Activated T-cell treated with anti-CD3 and anti-CD28 coated beads, Interleukin-2, amount 50 U/mL, for 72 hours (primary cell): ENCODE data around the gene CPXM1. TPM values are rescaled to one million over a fixed set of nuclear protein-coding genes. Genes with fewer than 3 reads are reported as not detected.
A peak's percentile ranks its signal among the peaks of the same experiment; 100 is the strongest.

Source experiments
- ATAC-seq, 2 donors: fragments of 150-1000 bp; cut with Tn5 transposase; replicated peaks in 1 of 2; 2 replicates each; pipeline ENCODE4 v1.10.0; 2021; ENCODE audit warnings: moderate library complexity in 2 of 2, mild to moderate bottlenecking in 1 of 2
- DNase-seq, 2 donors: peaks; one replicate each; pipeline ENCODE4 v3.0.0; 2021 to 2022; ENCODE audit warnings: mixed read lengths in 1 of 2
- H3K27ac Mint-ChIP-seq: one replicate; pipeline ENCODE4 v1.8.0; 2022; ENCODE audit warnings: mild to moderate bottlenecking, moderate library complexity, mixed read lengths
- H3K27me3 Mint-ChIP-seq: one replicate; pipeline ENCODE4 v1.8.0; 2022; ENCODE audit warnings: low read depth, mixed read lengths
- H3K36me3 Mint-ChIP-seq, 2 donors: one replicate each; pipeline ENCODE4 v1.8.0; 2022; ENCODE audit warnings: mixed read lengths in 2 of 2, mild to moderate bottlenecking in 1 of 2; ENCODE audit not compliant: insufficient read depth in 2 of 2
- H3K4me1 Mint-ChIP-seq: one replicate; pipeline ENCODE4 v1.8.0; 2022; ENCODE audit warnings: low read depth, mixed read lengths
- H3K4me3 Mint-ChIP-seq, 2 donors: one replicate each; pipeline ENCODE4 v1.8.0; 2022; ENCODE audit warnings: mild to moderate bottlenecking in 2 of 2, mixed read lengths in 2 of 2, moderate library complexity in 2 of 2
- H3K9me3 Mint-ChIP-seq, 2 donors: one replicate each; pipeline ENCODE4 v1.8.0; 2022; ENCODE audit warnings: mixed read lengths in 2 of 2
- total RNA-seq, 2 donors: library from RNA; stranded (reverse); gene quantifications; one replicate each; pipeline ENCODE4 v1.2.3, GENCODE V29; 2022

Gene CPXM1
- total RNA-seq, 2 donors from 2014 or later: 4.0 to 4.4 TPM

DNA sequence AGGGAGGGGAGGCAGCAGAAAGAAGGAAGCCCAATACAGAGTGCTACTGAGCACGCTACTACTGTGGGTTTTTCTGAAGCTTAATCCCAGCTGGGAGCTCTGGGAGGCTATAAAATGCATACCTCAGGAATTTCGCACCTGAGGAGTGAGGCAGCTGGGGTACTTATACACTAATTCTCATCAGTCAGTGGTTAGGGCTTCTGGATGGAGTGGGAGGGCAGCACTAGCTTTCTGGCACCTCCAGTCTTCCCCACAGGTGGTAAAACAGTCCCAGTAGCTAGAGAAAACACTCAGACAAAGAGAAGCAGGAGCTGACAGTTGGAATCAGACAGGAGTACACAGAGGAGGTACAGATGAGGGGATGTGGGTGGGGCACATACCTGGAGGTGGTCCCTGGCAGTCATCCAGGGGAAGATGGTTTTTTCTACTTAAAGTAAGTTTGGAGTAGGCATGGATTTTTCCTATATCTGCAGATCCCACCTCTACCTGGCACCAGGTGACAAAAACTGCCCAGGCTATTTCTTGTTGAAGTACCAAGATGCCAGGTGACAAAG, 37.8 kb downstream of the CPXM1 start:
- no peaks in the 10 kb centered on the region for H3K9me3 Mint-ChIP-seq
- H3K4me3 Mint-ChIP-seq: no peak overlapping the region
- peaks cover 14% of the 10 kb centered on the region for H3K27me3 Mint-ChIP-seq

DNA sequence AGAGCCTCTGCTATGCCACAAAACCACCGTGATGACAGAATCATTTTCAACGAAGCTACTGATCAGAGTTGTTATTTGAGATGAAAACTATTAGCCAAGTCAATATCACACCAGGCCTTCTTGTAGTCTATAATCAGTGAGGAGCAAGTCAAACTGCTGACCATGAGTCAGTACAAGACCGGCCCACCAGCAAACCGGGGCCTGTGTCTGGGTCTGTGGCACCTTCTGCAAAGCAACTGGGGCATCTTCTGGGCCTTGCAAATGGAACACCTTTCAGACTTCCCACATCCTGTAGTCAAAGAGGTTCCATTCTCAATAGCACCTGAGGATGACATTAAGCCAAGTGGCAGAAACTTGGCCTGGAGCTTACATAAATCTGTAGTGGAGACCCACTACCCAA, 38.5 kb downstream of the CPXM1 start:
- H3K27ac Mint-ChIP-seq: no peak overlapping the region
- H3K4me3 Mint-ChIP-seq: no peak overlapping the region
- ATAC-seq: no peak
- H3K36me3 Mint-ChIP-seq: no peaks in the 10 kb centered on the region
- H3K27me3 Mint-ChIP-seq: peaks cover 8% of the 10 kb centered on the region
- H3K9me3 Mint-ChIP-seq: no peaks in the 10 kb centered on the region
- H3K4me1 Mint-ChIP-seq: no peaks in the 10 kb centered on the region
- no peak for DNase-seq

More for the DNA sequence above, 37.8 kb downstream of the CPXM1 start:
- ATAC-seq (no peak), DNase-seq (no peak)
- no peaks in the 10 kb centered on the region for H3K36me3 Mint-ChIP-seq
- no peak overlapping the region for H3K27ac Mint-ChIP-seq
- no peaks in the 10 kb centered on the region for H3K4me1 Mint-ChIP-seq

DNA sequence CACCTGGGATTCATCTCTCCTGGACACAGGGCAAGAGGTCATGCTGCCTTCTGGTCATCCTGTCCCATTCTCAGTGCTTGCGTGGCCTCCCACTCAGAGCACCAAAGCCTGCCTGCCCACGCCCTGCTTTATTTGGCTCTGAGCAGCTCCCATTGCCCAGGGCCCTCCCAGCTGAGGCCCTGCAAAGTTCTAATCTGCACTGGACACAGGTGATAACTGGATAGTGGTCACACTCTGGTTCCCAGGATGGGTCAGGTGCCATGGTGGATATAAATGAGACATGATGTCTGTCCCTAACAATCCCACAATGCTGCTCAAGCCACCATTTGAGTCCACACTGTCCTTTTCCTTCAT, 39.5 kb downstream of the CPXM1 start:
- DNase-seq (no peak), ATAC-seq (no peak)
- Mint-ChIP-seq H3K4me1 (peaks cover 6% of the 10 kb centered on the region), H3K36me3 (no peaks in the 10 kb centered on the region), H3K27me3 (peaks cover 17% of the 10 kb centered on the region), H3K4me3 (no peak overlapping the region), H3K27ac (no peak overlapping the region), H3K9me3 (no peaks in the 10 kb centered on the region)

DNA sequence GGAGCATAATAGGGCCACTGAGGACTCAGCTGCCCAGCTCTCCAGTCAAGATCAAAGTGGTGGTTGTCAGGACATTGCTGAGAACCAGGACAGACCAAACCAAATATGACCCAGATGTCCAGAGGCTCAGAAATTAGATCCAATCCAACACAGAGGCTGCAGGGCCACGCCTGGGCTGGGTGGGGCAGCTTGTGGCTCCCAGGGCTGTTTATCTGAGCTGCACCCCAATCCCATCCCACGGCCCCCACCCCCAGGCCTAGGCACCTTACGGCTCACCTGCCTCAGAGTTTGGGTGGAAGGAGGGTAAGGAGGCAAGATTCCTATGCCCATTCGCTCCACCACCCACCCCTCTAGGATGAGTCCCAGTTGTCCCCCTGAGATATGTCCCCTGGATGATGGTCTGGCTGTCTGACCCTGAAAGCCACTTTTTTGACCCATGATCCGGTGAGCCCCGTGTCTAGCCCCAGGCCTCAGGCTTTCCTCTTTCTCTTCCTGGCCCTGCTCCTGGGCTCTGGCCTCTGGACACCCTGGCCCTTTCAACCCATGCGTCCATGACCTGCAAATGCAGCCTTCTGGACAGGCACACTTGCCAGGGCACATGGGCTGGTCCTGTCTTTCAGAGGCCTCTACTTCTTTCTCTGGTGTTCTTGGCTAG, 40.0 kb downstream of the CPXM1 start:
- H3K4me1 Mint-ChIP-seq: peaks cover 6% of the 10 kb centered on the region
- ATAC-seq: no peak
- no peaks in the 10 kb centered on the region for H3K9me3 Mint-ChIP-seq
- no peaks in the 10 kb centered on the region for H3K36me3 Mint-ChIP-seq
- no peak overlapping the region for H3K4me3 Mint-ChIP-seq
- H3K27ac Mint-ChIP-seq: no peak overlapping the region
- peaks cover 19% of the 10 kb centered on the region for H3K27me3 Mint-ChIP-seq
- no peak for DNase-seq

DNA sequence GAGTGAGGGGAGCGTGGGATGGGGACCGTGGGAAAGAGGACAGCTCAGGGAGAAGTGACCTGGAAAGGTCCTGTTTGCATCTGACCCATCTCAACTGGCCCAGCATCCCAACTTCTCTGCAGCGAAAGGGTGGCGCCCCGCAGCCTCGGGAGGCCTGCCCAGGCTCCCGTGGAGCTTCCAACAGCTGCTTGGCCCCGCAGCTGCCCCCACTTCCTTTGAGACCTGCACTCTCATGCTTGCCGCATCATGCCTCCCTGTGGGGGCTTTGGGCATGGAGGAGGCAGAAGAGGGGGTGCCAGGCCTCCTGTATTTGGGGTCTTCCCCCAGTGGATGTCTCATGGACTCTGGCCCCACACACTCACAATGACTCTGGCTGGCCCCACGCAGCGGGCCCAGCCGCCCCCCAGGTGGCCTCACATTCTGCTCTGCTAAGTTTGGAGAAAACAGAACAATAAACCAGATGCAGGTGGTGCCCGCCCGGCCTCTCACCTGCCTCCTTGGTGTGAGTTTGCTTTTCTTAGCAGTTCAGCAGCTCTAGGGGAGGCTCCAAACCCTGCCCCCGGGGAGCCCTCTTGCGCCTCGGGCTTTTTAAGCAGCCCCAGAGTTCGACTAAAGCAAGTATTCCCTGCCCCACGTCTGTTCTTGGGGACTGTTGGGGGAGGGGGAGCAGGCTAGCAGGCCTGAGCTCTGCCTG, 40.7 kb downstream of the CPXM1 start:
- no peak for ATAC-seq
- Mint-ChIP-seq H3K27me3 (peaks cover 19% of the 10 kb centered on the region), H3K9me3 (no peaks in the 10 kb centered on the region), H3K27ac (no peak overlapping the region), H3K4me1 (peaks cover 6% of the 10 kb centered on the region), H3K36me3 (no peaks in the 10 kb centered on the region), H3K4me3 (no peak overlapping the region)
- DNase-seq: no peak

DNA sequence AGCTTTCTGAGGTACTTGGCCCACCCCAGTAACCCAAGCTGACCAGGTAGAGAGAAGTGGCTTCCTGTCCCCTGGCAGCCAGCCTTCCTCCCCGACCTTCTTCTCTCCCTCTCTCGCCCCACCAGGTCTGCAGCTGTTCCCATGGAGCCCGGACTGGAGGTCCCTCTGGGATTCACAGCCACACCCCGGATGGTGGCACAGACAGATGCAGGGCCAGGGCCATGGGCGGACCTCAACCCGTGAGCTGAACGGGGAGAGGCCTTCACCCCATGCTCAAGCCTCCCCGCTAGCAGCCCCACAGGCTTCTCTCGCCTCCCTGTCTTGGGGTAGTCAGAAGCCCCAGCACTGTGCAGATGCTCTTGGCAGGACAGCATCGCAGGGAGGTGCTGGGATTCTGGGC, 41.3 kb downstream of the CPXM1 start:
- no peaks in the 10 kb centered on the region for H3K36me3 Mint-ChIP-seq
- peaks cover 7% of the 10 kb centered on the region for H3K4me1 Mint-ChIP-seq
- no peaks in the 10 kb centered on the region for H3K9me3 Mint-ChIP-seq
- H3K27me3 Mint-ChIP-seq: peaks cover 24% of the 10 kb centered on the region
- no peak for ATAC-seq
- no peak overlapping the region for H3K27ac Mint-ChIP-seq
- no peak overlapping the region for H3K4me3 Mint-ChIP-seq
- no peak for DNase-seq

DNA sequence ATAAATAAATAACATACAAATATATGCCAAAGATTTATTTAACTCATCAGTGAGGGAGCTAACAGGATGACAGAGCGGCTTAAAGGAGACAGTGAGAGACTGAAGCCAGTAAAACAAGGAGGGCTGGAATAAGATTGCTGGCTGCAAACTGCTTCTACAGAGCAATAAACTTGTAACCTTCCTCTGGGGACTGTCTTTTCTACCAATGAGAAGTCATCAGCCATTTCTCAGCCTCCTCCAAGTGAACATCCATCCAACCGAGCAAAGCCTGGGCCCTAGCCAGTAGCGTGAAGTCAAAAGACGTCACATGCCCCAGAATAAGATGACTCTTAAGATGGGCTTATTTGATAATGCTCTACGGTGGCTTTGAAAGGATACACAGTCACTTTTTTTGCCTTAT, 42.5 kb downstream of the CPXM1 start:
- no peaks in the 10 kb centered on the region for H3K9me3 Mint-ChIP-seq
- peaks cover 35% of the 10 kb centered on the region for H3K27me3 Mint-ChIP-seq
- no peak overlapping the region for H3K27ac Mint-ChIP-seq
- no peaks in the 10 kb centered on the region for H3K36me3 Mint-ChIP-seq
- peaks cover 19% of the 10 kb centered on the region for H3K4me1 Mint-ChIP-seq
- ATAC-seq (no peak), DNase-seq (no peak)
- no peak overlapping the region for H3K4me3 Mint-ChIP-seq

DNA sequence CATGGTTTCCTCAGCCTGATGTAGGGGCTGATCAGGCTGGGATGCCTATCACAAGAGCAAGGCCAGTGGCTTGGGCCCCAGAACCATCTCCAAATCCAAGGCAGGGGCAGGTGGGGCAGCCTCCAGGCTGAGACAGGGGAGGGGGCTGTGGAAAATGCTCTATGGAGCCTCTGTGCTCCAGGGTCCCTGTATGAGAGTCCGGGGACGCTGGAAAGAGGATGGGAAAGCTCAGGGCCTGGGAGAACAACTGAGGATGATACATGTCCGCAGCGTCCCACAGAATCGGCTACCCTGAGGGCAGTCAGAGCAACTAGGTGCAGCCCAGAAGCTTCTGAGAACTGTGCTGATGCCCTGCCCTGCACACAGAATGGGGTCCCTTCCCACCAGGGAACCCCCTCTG, 43.4 kb downstream of the CPXM1 start:
- ATAC-seq: no peak
- Mint-ChIP-seq H3K27me3 (peaks cover 39% of the 10 kb centered on the region), H3K4me3 (no peak overlapping the region), H3K27ac (no peak overlapping the region), H3K4me1 (peaks cover 23% of the 10 kb centered on the region), H3K9me3 (no peaks in the 10 kb centered on the region), H3K36me3 (peaks cover 0 to 2% of the 10 kb centered on the region in 2 donors)
- DNase-seq: no peak

DNA sequence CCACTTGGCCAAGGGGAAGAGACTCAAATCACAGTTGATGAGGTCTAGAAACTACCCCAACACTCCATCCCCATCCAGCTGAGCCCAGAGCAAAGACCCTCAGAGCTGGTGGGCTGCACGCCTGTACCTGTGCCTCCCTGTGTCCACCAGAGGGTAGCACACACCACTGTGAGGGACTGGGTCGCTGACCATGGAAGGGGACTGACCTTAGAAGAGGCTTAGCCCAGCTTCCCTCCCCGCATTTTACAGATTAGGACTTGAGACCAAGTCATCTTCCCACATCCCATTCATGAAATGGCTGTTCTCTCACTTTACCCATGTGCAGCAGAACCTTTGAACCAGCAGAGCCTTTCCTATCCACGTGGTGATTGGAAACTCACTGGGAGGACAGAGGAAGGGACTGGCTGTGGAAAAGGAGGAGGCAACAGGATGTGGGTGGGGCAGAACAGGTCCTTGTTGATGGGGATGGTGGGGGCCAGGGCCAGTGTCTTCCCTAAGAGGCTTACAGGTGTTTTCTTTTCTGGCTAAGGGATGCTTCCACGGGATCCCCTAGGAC, 44.3 kb downstream of the CPXM1 start:
- H3K27ac Mint-ChIP-seq: no peak overlapping the region
- peaks cover 38% of the 10 kb centered on the region for H3K27me3 Mint-ChIP-seq
- ATAC-seq (no peak), DNase-seq (no peak)
- H3K4me3 Mint-ChIP-seq: no peak overlapping the region
- peaks cover 0 to 2% of the 10 kb centered on the region in 2 donors for H3K36me3 Mint-ChIP-seq
- H3K9me3 Mint-ChIP-seq: no peaks in the 10 kb centered on the region
- peaks cover 27% of the 10 kb centered on the region for H3K4me1 Mint-ChIP-seq

DNA sequence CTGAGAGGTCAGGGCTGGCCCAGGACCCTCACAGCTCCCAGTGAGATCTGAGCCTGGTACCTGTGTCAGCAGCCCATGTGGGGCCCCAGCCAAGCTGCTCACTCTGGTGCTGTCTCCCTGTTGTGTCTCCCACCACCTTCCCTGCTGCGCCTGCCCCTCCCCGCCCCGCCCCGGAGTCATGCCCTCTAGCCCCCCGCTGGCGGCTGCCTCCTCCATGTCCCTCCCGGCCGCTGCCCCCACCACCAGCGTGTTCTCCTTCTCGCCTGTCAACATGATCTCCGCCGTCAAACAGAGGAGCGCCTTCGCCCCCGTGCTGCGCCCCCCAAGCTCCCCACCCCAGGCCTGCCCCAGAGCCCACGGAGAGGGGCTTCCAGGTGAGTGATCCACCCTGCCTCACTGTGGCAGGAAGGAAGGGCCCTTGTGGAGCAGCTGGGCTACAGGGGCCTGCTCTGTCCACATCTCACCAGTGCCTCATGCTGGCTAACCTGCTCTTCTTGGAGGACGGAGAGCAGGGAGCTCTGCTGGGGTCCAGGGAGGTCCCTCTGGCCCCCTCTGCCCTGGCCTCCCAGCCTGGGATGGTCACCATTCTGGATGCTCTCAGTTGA, 44.9 kb downstream of the CPXM1 start:
- Mint-ChIP-seq H3K4me1 (peaks cover 32% of the 10 kb centered on the region), H3K36me3 (peaks cover 0 to 2% of the 10 kb centered on the region in 2 donors), H3K9me3 (no peaks in the 10 kb centered on the region), H3K27me3 (peaks cover 38% of the 10 kb centered on the region), H3K27ac (no peak overlapping the region), H3K4me3 (no peak overlapping the region)
- DNase-seq (no peak), ATAC-seq (no peak)

DNA sequence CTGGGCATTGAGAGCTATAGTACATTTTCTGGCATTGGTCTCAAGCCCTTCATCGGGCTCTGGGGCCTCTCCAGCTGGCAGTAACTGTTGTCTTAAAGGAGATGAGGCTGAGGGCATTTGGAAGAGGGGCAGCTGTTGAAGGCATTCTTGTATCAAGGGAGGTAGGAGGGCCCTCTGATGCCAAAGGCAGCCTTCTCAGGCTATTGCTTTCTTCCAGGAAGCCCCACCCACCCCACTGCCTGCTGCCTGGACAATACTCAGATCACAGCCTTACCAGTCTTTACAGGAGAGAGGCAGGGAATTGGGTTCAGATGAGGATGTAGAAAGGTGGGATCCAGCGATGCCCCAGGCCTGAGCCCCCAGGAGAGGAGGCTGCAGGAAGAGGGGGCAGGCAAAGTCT, 46.0 kb downstream of the CPXM1 start:
- no peaks in the 10 kb centered on the region for H3K9me3 Mint-ChIP-seq
- ATAC-seq (no peak), DNase-seq (no peak)
- H3K27me3 Mint-ChIP-seq: peaks cover 47% of the 10 kb centered on the region
- H3K36me3 Mint-ChIP-seq: peaks cover 0 to 2% of the 10 kb centered on the region in 2 donors
- H3K4me1 Mint-ChIP-seq: peaks cover 32% of the 10 kb centered on the region
- H3K4me3 Mint-ChIP-seq: peak overlapping the region in 1 of 2 donors; percentile 36
- no peak overlapping the region for H3K27ac Mint-ChIP-seq

DNA sequence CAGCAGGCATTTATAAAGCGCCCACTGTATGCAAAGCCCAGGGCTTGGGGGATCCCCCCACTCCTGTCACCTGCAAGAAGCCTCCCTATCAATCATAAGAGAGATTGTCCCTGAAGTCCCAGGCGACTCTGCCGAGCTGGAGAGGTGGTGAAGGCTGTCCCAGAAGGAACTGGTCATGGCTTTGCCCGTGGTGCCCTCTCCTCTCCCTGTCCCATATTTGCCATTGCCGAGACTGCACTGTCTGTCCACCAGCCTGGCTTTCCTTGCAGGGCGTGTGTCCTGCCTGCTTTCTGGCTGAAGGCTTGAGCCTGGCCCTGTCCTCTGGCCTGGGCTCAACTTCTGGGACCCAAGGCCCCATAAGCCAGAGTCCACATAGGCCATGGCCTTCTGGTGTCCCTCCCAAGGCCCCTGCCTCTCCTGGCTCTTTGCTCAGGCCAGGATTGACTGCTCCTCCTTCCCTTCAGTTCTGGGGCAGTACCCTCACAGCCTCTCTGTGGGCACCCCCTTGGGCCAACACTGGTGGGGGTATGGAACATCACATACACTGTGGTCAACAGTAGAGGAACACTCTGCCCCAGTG, 46.9 kb downstream of the CPXM1 start:
- Mint-ChIP-seq H3K4me3 (peak overlapping the region; percentile 89 to 91), H3K36me3 (peaks cover 0 to 2% of the 10 kb centered on the region in 2 donors), H3K27me3 (peaks cover 47% of the 10 kb centered on the region), H3K9me3 (no peaks in the 10 kb centered on the region), H3K4me1 (peaks cover 32% of the 10 kb centered on the region), H3K27ac (no peak overlapping the region)
- ATAC-seq (no peak), DNase-seq (no peak)
